Large intestine (tissue), 3 donors: ENCODE results near the gene SULT1C2. TPM values are rescaled to one million over a fixed set of nuclear protein-coding genes. Genes with fewer than 3 reads are reported as not detected.
"Not testable (repeated sequence)": the region's sequence is repeated elsewhere in the genome, so short reads cannot be mapped to it uniquely, and the experiment has no call there.

Experiments used
- DNase-seq, 2 donors: peaks; one replicate each; pipeline versions ENCODE4 v3.0.0 to v3.0.0-alpha.2; 2013
- H3K27ac ChIP-seq: one replicate; pipeline ENCODE4 v1.5.1; 2013; ENCODE audit warnings: low read length
- H3K27me3 ChIP-seq: 2 replicates; pipeline ENCODE4 v1.6.1; 2013; ENCODE audit warnings: low read length; ENCODE audit not compliant: control insufficient read depth, insufficient read depth
- H3K36me3 ChIP-seq: 2 replicates; pipeline ENCODE4 v1.6.1; 2013; ENCODE audit warnings: low read length; ENCODE audit not compliant: control insufficient read depth, insufficient read depth
- H3K4me1 ChIP-seq: one replicate; pipeline ENCODE4 v1.6.1; 2013; ENCODE audit warnings: low read length; ENCODE audit not compliant: control insufficient read depth, insufficient read depth
- H3K4me3 ChIP-seq: one replicate; pipeline ENCODE4 v1.5.1; 2013; ENCODE audit warnings: low read length
- H3K9me3 ChIP-seq: one replicate; pipeline ENCODE4 v1.6.1; 2013; ENCODE audit warnings: mild to moderate bottlenecking, low read depth, low read length, moderate library complexity; ENCODE audit not compliant: control insufficient read depth
- WGBS: methylation state at CpG from one replicate; pipeline ENCODE4 v1.1.5; 2013; ENCODE audit warnings: low lambda C conversion rate; ENCODE audit not compliant: insufficient coverage; 5-methylcytosine and 5-hydroxymethylcytosine counted together
- polyA plus RNA-seq: library from polyadenylated mRNA; unstranded; fragments of 120-200 nt; gene quantifications from one replicate; pipeline ENCODE4 v1.2.1, GENCODE V29; 2013

Gene SULT1C2
- polyA plus RNA-seq, 1 donor = 238 TPM

DNA sequence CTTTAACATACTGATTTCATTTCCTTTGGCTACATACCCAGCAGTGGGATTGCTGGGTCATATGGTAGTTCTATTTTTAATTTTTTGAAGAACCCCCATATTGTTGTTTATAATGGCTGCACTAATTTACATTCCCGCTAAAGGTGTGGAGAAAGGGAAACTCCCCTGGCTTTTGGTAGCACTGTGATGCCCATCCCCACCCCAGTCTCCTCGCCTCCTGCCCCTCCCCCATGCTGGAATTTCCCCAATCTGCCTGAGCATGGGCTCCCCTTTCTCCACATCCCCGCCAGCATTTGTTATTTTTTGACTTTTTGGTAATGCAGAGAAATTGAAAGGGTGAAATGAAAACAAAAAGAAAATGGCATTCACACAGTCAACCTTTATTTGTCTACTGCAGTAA lies 59.1 kb downstream of the SULT1C2 start:
- 100% methylated on average over 2 of the region's 3 CpGs for WGBS
- Histone ChIP-seq H3K4me1 (no peaks in the 10 kb centered on the region), H3K36me3 (no peaks in the 10 kb centered on the region), H3K4me3 (no peak overlapping the region), H3K27me3 (no peaks in the 10 kb centered on the region), H3K9me3 (no peaks in the 10 kb centered on the region), H3K27ac (no peak overlapping the region)
- no peak for DNase-seq

DNA sequence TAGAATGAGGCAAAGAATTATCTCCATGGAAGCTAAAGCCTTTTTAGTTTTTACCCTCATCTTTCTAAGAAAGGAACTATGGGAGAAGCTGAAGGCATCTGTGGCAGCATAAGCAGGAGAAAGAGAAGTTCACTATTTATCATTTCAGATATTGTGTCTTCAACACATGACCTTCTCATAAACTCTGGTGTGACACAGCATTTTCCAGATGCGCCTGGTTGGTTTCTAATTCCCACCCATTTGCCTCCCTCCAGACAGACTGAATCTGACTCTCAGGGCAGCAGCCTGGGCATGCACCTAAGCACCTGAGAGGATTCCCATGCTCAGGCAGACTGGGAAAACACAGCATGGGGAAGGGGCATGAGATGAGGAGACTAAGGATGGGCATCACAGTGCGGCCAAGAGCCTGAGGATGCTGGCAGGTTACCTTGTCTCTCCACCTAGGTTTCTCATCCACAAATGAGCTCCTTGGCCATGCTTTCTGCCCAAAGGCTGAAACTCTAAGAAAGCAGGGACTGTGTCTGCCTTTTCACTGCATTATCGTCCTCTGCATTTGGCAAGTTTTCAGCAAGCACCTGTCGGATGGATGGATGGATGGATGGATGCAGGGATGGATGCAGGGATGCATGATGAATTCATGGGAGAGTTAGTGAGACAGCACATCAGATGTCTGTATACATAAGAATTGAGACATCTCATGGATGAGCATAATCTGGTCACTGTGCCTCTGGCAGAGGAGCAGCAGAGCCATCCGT lies 60.3 kb downstream of the SULT1C2 start:
- Histone ChIP-seq H3K4me1 (no peaks in the 10 kb centered on the region), H3K27ac (no peak overlapping the region), H3K9me3 (no peaks in the 10 kb centered on the region), H3K36me3 (no peaks in the 10 kb centered on the region), H3K27me3 (no peaks in the 10 kb centered on the region), H3K4me3 (no peak overlapping the region)
- no peak for DNase-seq
- WGBS = no CpG with 5 or more reads among the region's 5 CpGs

DNA sequence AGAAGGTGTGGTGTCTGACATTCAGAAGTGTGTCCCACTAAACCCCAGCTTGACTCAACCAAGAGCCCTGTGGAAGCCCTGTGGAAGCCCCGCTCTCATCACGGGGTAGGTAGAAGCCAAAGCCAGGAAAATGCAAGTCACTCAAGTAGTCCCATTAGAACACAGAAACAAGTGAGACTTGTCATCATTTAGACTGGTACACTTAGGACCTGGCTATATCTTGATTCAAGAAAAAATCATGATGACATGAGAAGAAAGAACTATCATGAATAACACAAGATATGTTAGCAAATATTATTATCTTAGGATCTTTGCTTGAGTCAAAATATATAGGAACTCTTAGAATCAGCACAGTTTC lies 60.9 kb downstream of the SULT1C2 start:
- Histone ChIP-seq H3K9me3 (no peaks in the 10 kb centered on the region), H3K4me3 (no peak overlapping the region), H3K27me3 (no peaks in the 10 kb centered on the region), H3K36me3 (no peaks in the 10 kb centered on the region), H3K27ac (no peak overlapping the region), H3K4me1 (no peaks in the 10 kb centered on the region)
- WGBS = no CpG with 5 or more reads among the region's 2 CpGs
- DNase-seq = no peak

DNA sequence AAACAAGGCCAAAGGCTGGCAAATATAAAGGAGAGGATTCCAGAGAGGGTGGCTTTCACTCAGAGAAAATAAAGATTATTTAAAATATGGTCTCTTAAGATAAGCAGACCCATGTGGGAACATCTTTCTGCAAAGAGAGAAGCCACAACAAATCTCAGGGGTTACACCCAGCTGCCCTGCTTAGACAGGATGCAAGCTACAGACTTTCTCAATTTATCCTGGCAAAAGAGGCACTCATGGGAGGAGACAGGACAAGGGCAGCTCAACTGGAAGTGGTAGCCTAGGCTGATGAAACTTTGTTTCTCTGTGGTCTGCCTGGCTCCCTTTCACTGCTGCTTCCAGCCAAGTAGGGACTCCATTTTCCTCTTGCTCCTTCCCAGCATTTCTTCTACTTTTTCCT lies 63.2 kb downstream of the SULT1C2 start:
- H3K4me3 ChIP-seq = no peak overlapping the region
- H3K9me3 ChIP-seq = no peaks in the 10 kb centered on the region
- H3K27me3 ChIP-seq = no peaks in the 10 kb centered on the region

DNA sequence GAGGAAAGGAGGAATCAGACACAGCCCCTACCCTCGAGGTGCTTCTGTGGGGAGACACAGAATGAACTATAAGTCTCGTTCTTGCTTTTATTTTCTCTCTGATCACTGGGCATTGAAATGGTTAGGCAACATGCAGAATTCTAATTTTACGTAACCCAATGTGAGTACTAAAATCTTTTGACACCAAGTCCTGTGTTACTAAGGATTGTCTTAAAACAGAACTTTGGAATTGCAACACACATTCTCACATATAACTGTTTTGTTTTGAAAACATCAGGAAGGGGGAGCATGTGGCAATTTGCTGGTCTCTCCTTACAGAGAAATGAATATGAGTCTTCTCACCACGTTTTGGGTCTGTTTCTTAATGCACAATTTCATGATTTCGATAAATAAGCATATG lies 65.4 kb downstream of the SULT1C2 start:
- no peak overlapping the region for H3K27ac ChIP-seq
- no CpG with 5 or more reads among the region's 5 CpGs for WGBS
- H3K36me3 ChIP-seq = no peaks in the 10 kb centered on the region
- H3K4me1 ChIP-seq = no peaks in the 10 kb centered on the region
- no peak overlapping the region for H3K4me3 ChIP-seq
- H3K27me3 ChIP-seq = no peaks in the 10 kb centered on the region
- no peaks in the 10 kb centered on the region for H3K9me3 ChIP-seq
- DNase-seq = no peak

More for the DNA sequence above, 63.2 kb downstream of the SULT1C2 start:
- Histone ChIP-seq H3K27ac (no peak overlapping the region), H3K4me1 (no peaks in the 10 kb centered on the region), H3K36me3 (no peaks in the 10 kb centered on the region)
- no peak for DNase-seq

DNA sequence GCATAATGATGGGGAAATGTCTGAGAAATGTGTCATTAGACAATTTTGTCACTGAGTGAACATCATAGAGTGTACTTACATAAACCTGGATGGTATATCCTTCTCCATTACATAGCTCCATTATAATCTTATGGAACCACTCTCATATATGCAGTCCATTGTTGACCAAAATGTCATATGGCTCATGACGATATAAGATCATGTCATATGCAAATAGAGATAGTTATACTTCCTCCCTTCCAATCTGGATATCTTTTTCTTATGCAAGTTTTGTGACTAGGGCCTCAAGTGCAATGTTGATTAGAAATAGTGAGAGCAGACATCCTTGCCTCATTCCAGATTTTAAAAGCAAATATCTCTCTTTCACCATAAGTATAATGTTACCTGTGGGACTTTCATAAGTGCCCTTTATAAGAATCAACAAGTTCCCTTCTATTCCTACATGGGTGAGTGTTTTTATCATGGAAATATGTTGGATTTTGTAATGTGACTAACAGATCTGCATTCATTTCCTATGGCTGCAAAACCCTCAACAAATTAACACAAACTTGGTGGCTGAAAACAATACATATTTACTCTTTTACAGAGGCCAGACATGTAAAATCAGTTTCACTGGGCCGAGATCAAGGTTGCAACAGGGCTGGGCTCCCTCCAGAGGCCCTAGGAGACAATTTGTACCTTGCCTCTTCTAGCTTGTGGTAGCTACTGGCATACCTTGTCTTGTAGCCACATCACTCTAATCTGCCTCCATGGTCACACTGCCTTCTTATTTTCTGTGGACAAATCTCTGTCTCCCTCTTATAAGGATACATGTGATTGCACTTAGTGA lies 67.4 kb downstream of the SULT1C2 start:
- no peaks in the 10 kb centered on the region for H3K4me1 ChIP-seq
- H3K9me3 ChIP-seq = no peaks in the 10 kb centered on the region
- no peak for DNase-seq
- no peak overlapping the region for H3K27ac ChIP-seq
- H3K27me3 ChIP-seq = no peaks in the 10 kb centered on the region
- no peak overlapping the region for H3K4me3 ChIP-seq
- H3K36me3 ChIP-seq = no peaks in the 10 kb centered on the region
- no CpG with 5 or more reads among the region's 2 CpGs for WGBS

DNA sequence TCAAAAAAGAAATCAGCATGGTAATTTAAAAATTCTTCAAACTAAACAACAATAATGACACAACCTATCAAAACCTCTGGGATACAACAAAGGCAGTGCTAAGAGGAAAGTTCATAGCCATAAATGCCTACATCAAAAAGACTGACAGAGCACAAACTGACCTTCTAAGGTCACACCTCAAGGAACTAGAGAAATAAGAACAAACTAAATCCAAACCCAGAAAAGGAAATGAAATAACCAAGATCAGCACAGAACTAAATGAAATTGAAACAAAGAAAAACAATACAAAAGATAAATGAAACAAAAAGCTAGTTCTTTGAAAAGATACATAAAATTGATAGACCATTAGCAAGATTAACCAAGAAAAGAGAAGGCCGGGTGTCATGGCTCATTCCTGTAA lies 70.6 kb downstream of the SULT1C2 start:
- not testable (repeated sequence) for H3K4me1 ChIP-seq, H3K27ac ChIP-seq, H3K4me3 ChIP-seq, H3K27me3 ChIP-seq, H3K9me3 ChIP-seq, H3K36me3 ChIP-seq, DNase-seq
- WGBS = no CpG with 5 or more reads among the region's 1 CpG

Other genes with a start within 250 kb of the SULT1C2 start
- gene SULT1C3, start 48.9 kb upstream of the SULT1C2 start, polyA plus RNA-seq = 0.46 TPM
- 18.0 TPM for gene SULT1C4, start 89.1 kb downstream of the SULT1C2 start, polyA plus RNA-seq
- 95.7 TPM for gene GCC2, start 160.3 kb downstream of the SULT1C2 start, polyA plus RNA-seq
- 47.3 TPM for gene LIMS1, start 245.6 kb downstream of the SULT1C2 start, polyA plus RNA-seq